ENCODE measurements around the gene CDKL5. TPM values are rescaled to one million over a fixed set of nuclear protein-coding genes. Genes with fewer than 3 reads are reported as not detected.

CDKL5 gene
- total and polyA plus RNA-seq, 2 donors from 2014 or later, result 2.0 to 18.0 TPM

DNA sequence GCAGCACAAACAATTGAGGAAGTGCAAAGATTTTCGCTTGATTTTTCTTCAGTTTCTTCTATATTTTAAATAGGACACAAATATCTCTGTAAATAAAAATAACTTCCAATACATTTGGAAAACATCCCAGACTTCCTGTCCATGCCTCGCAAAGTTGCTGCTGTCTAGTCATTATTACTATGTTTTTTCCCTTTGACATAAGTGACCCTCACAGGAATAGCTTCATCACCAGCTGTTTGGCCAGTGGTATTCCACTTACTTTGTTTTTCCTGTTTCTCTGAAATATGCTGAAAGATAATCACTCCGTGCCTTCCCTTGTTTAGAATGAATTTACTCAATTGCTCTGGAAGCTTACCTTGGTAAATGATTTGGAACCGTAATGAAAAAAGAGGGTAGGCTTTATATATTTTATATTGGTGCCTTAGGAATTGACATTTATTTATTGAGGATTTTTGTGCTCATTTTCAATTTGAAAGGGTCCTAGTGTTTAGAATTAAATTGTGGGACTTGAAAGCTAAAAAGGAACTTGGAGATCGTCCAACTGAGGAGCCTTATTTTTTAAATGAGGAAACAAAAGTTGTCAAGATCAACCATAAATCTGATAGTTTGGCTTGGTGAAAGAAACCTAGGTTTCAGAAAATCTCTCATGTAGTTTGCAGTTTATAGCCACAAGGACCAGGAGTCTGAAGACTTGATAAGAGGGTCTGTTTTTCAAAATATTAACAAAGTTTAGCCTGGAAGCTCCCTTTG lies 65.6 kb downstream of the CDKL5 start:
- Histone ChIP-seq H3K27me3 (ENCODE audit: control insufficient read depth, insufficient read depth, low read length) (peaks cover 2% of the 10 kb centered on the region), H3K4me1 (ENCODE audit: control insufficient read depth in 2 of 3, insufficient read depth in 2 of 3, low read depth in 1 of 3, low read length in 3 of 3) (no peaks in the 10 kb centered on the region), H3K9ac (ENCODE audit: low read length in 3 of 3) (no peak overlapping the region), H3K27ac (ENCODE audit: low read depth in 2 of 2, low read length in 2 of 2) (no peak overlapping the region), H3K4me3 (ENCODE audit: low read length in 3 of 3) (no peak overlapping the region), H3K36me3 (ENCODE audit: control insufficient read depth in 2 of 3, insufficient read depth in 3 of 3, low read length in 3 of 3) (no peaks in the 10 kb centered on the region), H3K9me3 (ENCODE audit: control insufficient read depth in 2 of 3, insufficient read depth in 1 of 3, low read length in 3 of 3) (no peaks in the 10 kb centered on the region)
- FAIRE-seq (peak; percentile 73), DNase-seq (peak in 1 of 5 donors; percentile 36)
- TF ChIP-seq, protein P1, sequence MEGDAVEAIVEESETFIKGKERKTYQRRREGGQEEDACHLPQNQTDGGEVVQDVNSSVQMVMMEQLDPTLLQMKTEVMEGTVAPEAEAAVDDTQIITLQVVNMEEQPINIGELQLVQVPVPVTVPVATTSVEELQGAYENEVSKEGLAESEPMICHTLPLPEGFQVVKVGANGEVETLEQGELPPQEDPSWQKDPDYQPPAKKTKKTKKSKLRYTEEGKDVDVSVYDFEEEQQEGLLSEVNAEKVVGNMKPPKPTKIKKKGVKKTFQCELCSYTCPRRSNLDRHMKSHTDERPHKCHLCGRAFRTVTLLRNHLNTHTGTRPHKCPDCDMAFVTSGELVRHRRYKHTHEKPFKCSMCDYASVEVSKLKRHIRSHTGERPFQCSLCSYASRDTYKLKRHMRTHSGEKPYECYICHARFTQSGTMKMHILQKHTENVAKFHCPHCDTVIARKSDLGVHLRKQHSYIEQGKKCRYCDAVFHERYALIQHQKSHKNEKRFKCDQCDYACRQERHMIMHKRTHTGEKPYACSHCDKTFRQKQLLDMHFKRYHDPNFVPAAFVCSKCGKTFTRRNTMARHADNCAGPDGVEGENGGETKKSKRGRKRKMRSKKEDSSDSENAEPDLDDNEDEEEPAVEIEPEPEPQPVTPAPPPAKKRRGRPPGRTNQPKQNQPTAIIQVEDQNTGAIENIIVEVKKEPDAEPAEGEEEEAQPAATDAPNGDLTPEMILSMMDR (IDR thresholded peaks at IDR 0.05; ENCODE audit: borderline replicate concordance, extremely low read depth, insufficient read depth), result no peak
- intact Hi-C loops (cut with DNase I), result no loop called here

DNA sequence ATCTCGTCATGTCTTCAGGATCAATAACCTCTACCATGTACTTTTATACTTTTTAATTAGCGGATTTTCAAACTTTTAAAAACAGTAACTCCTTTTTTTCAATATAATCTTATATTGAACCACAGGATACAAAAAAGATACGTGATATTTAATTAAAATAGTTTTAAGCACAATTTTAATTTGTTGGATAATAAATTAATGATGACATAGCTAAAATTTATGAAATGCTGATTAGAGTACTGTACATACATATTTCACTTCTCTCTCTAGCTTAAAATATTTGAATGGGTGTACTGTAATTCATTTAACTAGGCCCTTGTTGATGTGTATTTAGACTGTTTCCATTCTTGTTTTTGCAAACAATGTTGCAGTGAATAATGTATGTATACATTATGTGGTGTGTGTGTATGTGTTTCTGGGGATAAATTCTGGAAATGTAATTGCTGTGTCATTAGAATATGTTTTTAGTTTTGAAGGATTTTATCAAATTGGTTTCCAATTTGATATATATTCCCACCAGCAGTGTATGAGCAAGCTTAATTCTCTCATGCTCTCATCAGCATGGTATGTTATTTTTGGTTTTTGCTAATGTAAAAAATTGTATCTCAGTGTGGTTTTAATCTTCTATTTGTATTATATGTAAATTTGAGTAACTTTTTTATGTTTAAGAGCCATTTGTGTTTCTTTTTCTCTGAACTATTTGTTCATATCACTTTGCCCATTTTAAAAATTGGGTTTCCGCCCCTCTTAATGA lies 66.4 kb downstream of the CDKL5 start:
- H3K27ac ChIP-seq (ENCODE audit: low read depth in 2 of 2, low read length in 2 of 2), result no peak overlapping the region
- peaks cover 2% of the 10 kb centered on the region for H3K27me3 ChIP-seq (ENCODE audit: control insufficient read depth, insufficient read depth, low read length)
- H3K4me3 ChIP-seq (ENCODE audit: low read length in 3 of 3), result no peak overlapping the region
- no peaks in the 10 kb centered on the region for H3K4me1 ChIP-seq (ENCODE audit: control insufficient read depth in 2 of 3, insufficient read depth in 2 of 3, low read depth in 1 of 3, low read length in 3 of 3)
- no peak for DNase-seq
- H3K36me3 ChIP-seq (ENCODE audit: control insufficient read depth in 2 of 3, insufficient read depth in 3 of 3, low read length in 3 of 3), result no peaks in the 10 kb centered on the region
- intact Hi-C loops (cut with DNase I), result no loop called here
- H3K9ac ChIP-seq (ENCODE audit: low read length in 3 of 3), result no peak overlapping the region
- TF ChIP-seq, protein P1 (IDR thresholded peaks at IDR 0.05; ENCODE audit: borderline replicate concordance, extremely low read depth, insufficient read depth), result no peak
- peak; percentile 66 for FAIRE-seq
- H3K9me3 ChIP-seq (ENCODE audit: control insufficient read depth in 2 of 3, insufficient read depth in 1 of 3, low read length in 3 of 3), result no peaks in the 10 kb centered on the region

DNA sequence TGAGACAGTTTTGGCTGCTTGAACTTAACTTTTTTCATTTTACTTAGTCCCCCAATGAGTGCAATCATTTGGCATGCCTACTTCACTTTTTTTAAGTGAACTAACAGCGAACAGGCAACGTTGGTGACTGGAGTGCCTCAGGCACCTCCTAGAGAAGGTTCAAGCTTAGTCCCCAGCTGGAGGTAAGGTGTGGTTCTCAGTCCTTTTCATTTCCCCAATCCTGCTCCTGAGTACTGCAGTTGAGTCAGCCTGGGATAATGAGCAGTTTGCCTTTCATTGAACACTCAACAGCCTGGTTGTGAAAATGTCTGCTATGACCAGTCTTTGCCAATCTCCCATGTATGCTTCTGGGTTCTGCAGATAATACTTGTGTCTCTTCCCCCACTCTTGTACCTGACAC lies 109.5 kb downstream of the CDKL5 start:
- no peak for DNase-seq
- FAIRE-seq, result no peak
- Histone ChIP-seq H3K9ac (ENCODE audit: low read length in 3 of 3) (no peak overlapping the region), H3K4me1 (ENCODE audit: control insufficient read depth in 2 of 3, insufficient read depth in 2 of 3, low read depth in 1 of 3, low read length in 3 of 3) (peaks cover 0 to 6% (median 0%) of the 10 kb centered on the region in 3 donors), H3K36me3 (ENCODE audit: control insufficient read depth in 2 of 3, insufficient read depth in 3 of 3, low read length in 3 of 3) (no peaks in the 10 kb centered on the region), H3K27ac (ENCODE audit: low read depth in 2 of 2, low read length in 2 of 2) (no peak overlapping the region), H3K27me3 (ENCODE audit: control insufficient read depth, insufficient read depth, low read length) (no peaks in the 10 kb centered on the region), H3K9me3 (ENCODE audit: control insufficient read depth in 2 of 3, insufficient read depth in 1 of 3, low read length in 3 of 3) (no peaks in the 10 kb centered on the region), H3K4me3 (ENCODE audit: low read length in 3 of 3) (no peak overlapping the region)
- TF ChIP-seq, protein P1 (IDR thresholded peaks at IDR 0.05; ENCODE audit: borderline replicate concordance, extremely low read depth, insufficient read depth), result no peak
- intact Hi-C loops (cut with DNase I), result no loop called here

Data from kidney (tissue), 14 donors.